HL-60 (cell line): ENCODE data around the gene TMEM252.

ENCODE experiments used
- DNase-seq, 2 experiments: peaks; one replicate each; pipeline ENCODE4 v3.0.0-alpha.2; 2010 to 2020; ENCODE audit warnings: low read depth in 1 of 2, low spot score in 1 of 2
- H3K27ac ChIP-seq: fragments of 250-450 bp; sonication (Bioruptor Pico); replicated peaks from 2 replicates; pipeline ENCODE4 v1.5.1; 2020; ENCODE audit warnings: mild to moderate bottlenecking, moderate library complexity
- H3K27me3 ChIP-seq: fragments of 250-450 bp; sonication (Bioruptor Pico); 2 replicates; pipeline ENCODE4 v1.5.1; 2021; ENCODE audit warnings: mild to moderate bottlenecking, moderate library complexity; ENCODE audit not compliant: insufficient read depth, poor library complexity, severe bottlenecking
- H3K4me3 ChIP-seq: replicated peaks from 2 replicates; pipeline ENCODE4 v1.5.1; 2011; ENCODE audit warnings: mild to moderate bottlenecking, control low read depth, low read length; ENCODE audit not compliant: insufficient read depth
- GABPA ChIP-seq: IDR thresholded peaks from 2 replicates; pipeline ENCODE4 v1.6.1; 2012; ENCODE audit warnings: low read depth
- POLR2AphosphoS5 ChIP-seq: IDR thresholded peaks from 2 replicates; pipeline ENCODE4 v1.6.1; 2012; ENCODE audit warnings: low read depth
- REST ChIP-seq: IDR thresholded peaks from 2 replicates; pipeline ENCODE4 v1.6.1; 2012; ENCODE audit warnings: low read depth; ENCODE audit not compliant: insufficient replicate concordance
- SPI1 ChIP-seq: IDR thresholded peaks from 2 replicates; pipeline ENCODE4 v1.6.1; 2012; ENCODE audit warnings: low read depth, mild to moderate bottlenecking, borderline replicate concordance
- TF ChIP-seq, protein P1 (sequence below): IDR thresholded peaks from one replicate; pipeline ENCODE4 v1.5.1; 2011; ENCODE audit warnings: low read length, control low read depth, inconsistent platforms; ENCODE audit not compliant: insufficient read depth

The TMEM252 gene

DNA sequence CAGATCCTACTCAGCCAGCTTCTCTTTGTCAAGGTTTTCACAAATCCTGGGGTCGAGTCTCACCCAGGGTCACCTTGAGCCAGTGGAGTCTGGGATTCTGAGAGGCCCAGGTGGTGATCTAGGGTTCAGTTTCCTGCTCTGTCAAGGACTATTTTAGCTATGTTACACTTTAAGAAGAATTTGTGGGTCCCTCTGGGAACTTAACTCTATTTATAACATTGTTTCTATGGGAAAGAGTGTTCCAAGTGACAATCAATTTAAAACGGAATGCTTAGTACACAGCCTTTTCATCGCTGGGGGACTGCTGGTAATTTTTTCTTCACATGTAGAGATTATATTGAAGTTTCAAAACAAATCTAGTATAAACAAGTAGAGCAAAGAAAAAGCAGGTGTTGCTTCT, 26.9 kb upstream of the TMEM252 start:
- Histone ChIP-seq H3K27me3 (no peaks in the 10 kb centered on the region), H3K4me3 (no peak overlapping the region), H3K27ac (no peak overlapping the region)
- no peak for DNase-seq
- TF ChIP-seq POLR2AphosphoS5 = no peak
- TF ChIP-seq, protein P1, sequence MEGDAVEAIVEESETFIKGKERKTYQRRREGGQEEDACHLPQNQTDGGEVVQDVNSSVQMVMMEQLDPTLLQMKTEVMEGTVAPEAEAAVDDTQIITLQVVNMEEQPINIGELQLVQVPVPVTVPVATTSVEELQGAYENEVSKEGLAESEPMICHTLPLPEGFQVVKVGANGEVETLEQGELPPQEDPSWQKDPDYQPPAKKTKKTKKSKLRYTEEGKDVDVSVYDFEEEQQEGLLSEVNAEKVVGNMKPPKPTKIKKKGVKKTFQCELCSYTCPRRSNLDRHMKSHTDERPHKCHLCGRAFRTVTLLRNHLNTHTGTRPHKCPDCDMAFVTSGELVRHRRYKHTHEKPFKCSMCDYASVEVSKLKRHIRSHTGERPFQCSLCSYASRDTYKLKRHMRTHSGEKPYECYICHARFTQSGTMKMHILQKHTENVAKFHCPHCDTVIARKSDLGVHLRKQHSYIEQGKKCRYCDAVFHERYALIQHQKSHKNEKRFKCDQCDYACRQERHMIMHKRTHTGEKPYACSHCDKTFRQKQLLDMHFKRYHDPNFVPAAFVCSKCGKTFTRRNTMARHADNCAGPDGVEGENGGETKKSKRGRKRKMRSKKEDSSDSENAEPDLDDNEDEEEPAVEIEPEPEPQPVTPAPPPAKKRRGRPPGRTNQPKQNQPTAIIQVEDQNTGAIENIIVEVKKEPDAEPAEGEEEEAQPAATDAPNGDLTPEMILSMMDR = no peak
- TF ChIP-seq GABPA = no peak
- no peak for TF ChIP-seq REST
- no peak for TF ChIP-seq SPI1

GRCh38 chr9:68562461-68562860, 21.8 kb upstream of the TMEM252 start:
- no peaks in the 10 kb centered on the region for H3K27me3 ChIP-seq
- H3K4me3 ChIP-seq = no peak overlapping the region
- TF ChIP-seq SPI1 = no peak
- TF ChIP-seq POLR2AphosphoS5 = no peak
- TF ChIP-seq GABPA = no peak
- TF ChIP-seq, protein P1 = no peak
- TF ChIP-seq REST = no peak
- DNase-seq = no peak
- peak overlapping the region; percentile 80; the same call in 1 of the 2 replicates for H3K27ac ChIP-seq

- H3K27me3 ChIP-seq = no peaks in the 10 kb centered on the region
- H3K27ac ChIP-seq = peak overlapping the region; percentile 78
- H3K4me3 ChIP-seq = no peak overlapping the region
- 0 out of 2 replicates have a peak, but pooled peaks have one; percentile 46 for TF ChIP-seq POLR2AphosphoS5
- no peak for TF ChIP-seq SPI1
- TF ChIP-seq, protein P1 = peak; percentile 60
- peak; percentile 76 to 94 for DNase-seq
These were observed 19.6 kb upstream of the TMEM252 start for GRCh38 chr9:68560071-68560844.

GRCh38 chr9:68558545-68558944, 17.9 kb upstream of the TMEM252 start:
- Histone ChIP-seq H3K27me3 (no peaks in the 10 kb centered on the region), H3K27ac (peak overlapping the region; percentile 78; the same call in 1 of the 2 replicates), H3K4me3 (no peak overlapping the region)
- no peak for DNase-seq
- TF ChIP-seq GABPA (no peak), SPI1 (no peak), POLR2AphosphoS5 (no peak), REST (no peak)
- TF ChIP-seq, protein P1 = no peak
